ENCODE data around the gene WNT5A. TPM values are rescaled to one million over a fixed set of nuclear protein-coding genes. Genes with fewer than 3 reads are reported as not detected.

The WNT5A gene
- total and polyA plus RNA-seq, 5 experiments from 2014 or later: not detected

DNA sequence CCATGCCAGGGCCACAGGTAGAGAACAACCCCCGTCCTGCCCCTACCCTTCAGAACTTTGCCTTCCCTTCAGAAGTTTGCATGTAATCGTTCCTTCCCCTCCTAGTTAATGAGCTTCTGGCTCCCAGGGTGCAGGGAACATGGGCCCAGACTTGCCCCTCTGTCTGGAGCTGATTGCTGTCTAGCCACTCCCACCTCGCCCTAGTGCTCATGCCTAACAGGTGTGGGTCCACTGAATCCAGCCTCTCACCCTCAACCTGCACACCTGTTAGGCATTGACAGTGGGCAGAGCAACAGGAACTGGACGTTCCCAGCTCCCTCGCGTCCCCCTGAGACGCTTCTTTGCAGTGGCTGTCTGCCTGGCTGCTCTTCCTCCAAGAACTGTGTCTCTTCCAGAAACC is 40.3 kb downstream of the WNT5A start:
- no peak overlapping the region for H3K4me3 Mint-ChIP-seq
- no peaks in the 10 kb centered on the region for H3K4me1 Mint-ChIP-seq
- peaks cover 0 to 25% (median 15%) of the 10 kb centered on the region in 5 donors for H3K27me3 Mint-ChIP-seq
- no peak overlapping the region for H3K27ac Mint-ChIP-seq
- H3K36me3 Mint-ChIP-seq: no peaks in the 10 kb centered on the region
- H3K9me3 Mint-ChIP-seq: peaks cover 0 to 8% (median 0%) of the 10 kb centered on the region in 9 donors
- no peak for ATAC-seq
- POLR2A ChIA-PET: no interaction called here
- DNase-seq: no peak

DNA sequence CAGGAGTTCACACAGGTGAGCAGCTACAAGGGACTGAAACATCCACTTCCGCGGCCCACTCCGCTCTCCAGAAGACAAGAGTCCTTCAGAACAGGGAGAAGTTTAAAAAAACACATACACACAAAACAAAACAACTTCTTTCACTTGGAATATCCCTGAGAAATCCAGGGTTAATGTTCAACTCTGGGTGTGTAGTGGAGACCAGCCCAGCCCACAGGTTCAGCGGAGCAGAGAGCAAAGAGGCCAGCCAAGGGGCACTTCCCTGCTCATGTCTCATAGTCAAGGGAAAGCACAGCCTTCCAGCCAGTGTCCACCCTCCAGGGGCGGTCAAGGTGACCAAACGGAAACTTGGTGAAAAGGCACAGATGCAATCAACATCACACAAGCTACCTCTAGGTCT is 41.6 kb downstream of the WNT5A start:
- Mint-ChIP-seq H3K36me3 (no peaks in the 10 kb centered on the region), H3K4me3 (no peak overlapping the region), H3K27me3 (peaks cover 0 to 21% (median 15%) of the 10 kb centered on the region in 5 donors), H3K9me3 (peaks cover 0 to 8% (median 0%) of the 10 kb centered on the region in 9 donors), H3K27ac (no peak overlapping the region), H3K4me1 (no peaks in the 10 kb centered on the region)
- no peak for ATAC-seq
- no peak for DNase-seq
- POLR2A ChIA-PET: no interaction called here

DNA sequence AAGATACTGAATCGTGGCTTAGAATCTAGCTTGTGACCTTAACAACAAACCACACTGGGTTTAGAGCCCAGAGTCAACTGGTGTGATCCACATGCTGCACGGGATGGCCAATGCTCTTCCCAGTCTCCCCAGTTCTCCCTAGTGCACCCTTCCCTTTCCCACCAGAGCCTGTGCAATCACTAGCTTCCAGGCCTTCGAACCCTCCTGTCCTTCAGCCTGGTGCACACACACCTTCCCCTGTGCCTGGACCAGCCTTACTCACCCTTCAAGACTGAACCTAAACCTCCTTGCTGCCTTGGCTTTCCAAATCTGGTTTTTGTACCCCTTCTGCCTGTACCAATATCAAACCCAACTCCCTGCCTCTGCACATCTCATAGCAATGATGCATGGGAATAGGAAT is 43.8 kb downstream of the WNT5A start:
- Mint-ChIP-seq H3K27me3 (peaks cover 0 to 28% (median 12%) of the 10 kb centered on the region in 5 donors), H3K9me3 (peaks cover 0 to 8% (median 2%) of the 10 kb centered on the region in 9 donors), H3K4me3 (no peak overlapping the region), H3K27ac (no peak overlapping the region), H3K36me3 (no peaks in the 10 kb centered on the region), H3K4me1 (no peaks in the 10 kb centered on the region)
- POLR2A ChIA-PET: no interaction called here
- ATAC-seq (no peak), DNase-seq (no peak)

DNA sequence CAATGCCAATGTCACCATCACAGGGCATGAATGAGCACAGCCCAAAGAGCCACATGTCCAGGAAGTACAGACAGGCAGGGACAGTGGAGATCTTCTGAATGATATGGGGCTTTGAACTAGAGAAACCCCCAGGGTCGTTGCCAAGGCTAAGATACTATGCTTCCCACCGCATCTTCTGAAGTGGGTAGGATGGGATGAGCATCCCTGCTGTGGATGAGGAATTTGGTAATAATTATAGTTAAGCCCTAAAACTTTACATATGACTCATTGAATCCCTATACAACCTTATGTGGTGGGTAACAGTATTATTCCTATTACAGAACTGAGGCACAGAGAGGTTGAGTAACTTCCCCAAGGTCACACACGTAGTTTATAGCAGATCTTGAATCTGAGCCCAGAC is 44.2 kb downstream of the WNT5A start:
- H3K9me3 Mint-ChIP-seq: peaks cover 0 to 8% (median 2%) of the 10 kb centered on the region in 9 donors
- POLR2A ChIA-PET: no interaction called here
- no peaks in the 10 kb centered on the region for H3K36me3 Mint-ChIP-seq
- H3K27ac Mint-ChIP-seq: no peak overlapping the region
- peaks cover 0 to 27% (median 13%) of the 10 kb centered on the region in 5 donors for H3K27me3 Mint-ChIP-seq
- ATAC-seq: no peak
- no peak overlapping the region for H3K4me3 Mint-ChIP-seq
- no peak for DNase-seq
- H3K4me1 Mint-ChIP-seq: no peaks in the 10 kb centered on the region

DNA sequence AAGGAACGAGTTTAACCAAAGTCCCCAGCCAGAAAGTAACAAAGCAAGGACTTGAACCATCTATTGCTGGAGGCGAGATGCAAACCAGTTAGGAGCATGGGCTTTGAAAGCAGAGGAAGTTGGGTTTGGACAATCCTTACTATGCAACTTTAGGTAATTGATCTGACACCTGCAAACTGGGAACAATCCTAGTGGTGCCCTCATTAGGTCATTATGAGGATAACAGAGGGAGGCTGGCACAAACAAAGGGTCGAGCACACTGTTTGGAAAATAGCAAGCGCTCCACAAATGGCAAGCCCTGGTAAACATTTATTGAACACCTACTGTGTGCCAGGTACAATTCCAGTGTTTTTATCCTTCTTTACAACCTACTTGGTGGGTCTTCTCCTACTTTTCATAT is 45.6 kb downstream of the WNT5A start:
- peaks cover 0 to 6% (median 0%) of the 10 kb centered on the region in 9 donors for H3K9me3 Mint-ChIP-seq
- DNase-seq (no peak), ATAC-seq (no peak)
- peaks cover 0 to 18% (median 2%) of the 10 kb centered on the region in 5 donors for H3K27me3 Mint-ChIP-seq
- no peaks in the 10 kb centered on the region for H3K36me3 Mint-ChIP-seq
- H3K4me1 Mint-ChIP-seq: no peaks in the 10 kb centered on the region
- H3K4me3 Mint-ChIP-seq: no peak overlapping the region
- H3K27ac Mint-ChIP-seq: no peak overlapping the region
- POLR2A ChIA-PET: no interaction called here

DNA sequence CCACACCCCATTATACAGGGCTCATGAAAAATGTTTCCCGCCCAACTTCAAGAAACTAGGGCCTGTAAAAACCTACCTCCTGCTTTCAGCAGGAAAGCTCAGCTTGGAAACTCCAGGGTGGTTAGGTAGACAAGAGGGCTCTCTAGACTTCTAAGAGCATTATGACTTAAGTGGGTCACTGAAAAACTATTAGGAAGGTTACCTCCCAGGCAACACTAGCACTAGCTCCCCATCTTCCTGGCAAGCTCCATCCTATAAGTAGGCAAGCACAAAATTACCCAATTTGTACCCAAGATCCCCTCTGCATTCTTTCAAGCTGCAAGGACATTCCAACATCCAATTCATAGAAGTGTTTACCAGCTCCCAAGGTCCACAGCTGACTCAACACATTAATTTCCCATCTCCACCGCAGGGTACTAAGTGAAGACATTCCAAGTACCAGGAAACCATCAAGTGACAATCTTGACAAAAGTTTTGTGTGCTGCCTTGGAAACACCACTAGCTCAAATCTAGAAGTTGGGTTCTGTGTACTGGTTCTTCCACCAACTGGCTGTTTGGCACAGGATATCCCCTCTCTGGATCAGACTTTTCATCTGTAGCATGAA is 46.9 kb downstream of the WNT5A start:
- POLR2A ChIA-PET: no interaction called here

DNA sequence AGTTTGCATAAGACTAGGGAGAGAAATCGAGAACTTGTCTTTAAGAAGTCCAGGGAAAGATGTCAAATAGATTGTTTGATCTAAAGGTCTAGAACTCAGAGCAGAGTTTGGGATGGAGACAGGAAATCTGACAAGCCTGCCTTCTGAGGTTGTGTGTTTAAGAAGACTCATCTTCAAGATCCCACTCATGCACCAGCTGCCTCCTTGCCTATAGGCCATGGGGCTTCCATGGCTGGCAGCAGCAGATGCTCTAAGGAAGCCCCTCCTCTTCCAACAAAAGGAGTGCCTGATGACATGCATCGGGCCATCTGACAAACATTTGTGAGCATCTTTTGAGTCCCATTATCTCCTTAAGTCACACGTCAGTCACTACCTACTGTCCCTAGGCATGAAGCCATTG is 47.4 kb downstream of the WNT5A start:
- H3K27me3 Mint-ChIP-seq: peaks cover 0 to 8% (median 2%) of the 10 kb centered on the region in 5 donors
- POLR2A ChIA-PET: no interaction called here
- no peaks in the 10 kb centered on the region for H3K36me3 Mint-ChIP-seq
- H3K4me3 Mint-ChIP-seq: no peak overlapping the region
- no peak for DNase-seq
- H3K4me1 Mint-ChIP-seq: no peaks in the 10 kb centered on the region
- H3K27ac Mint-ChIP-seq: no peak overlapping the region
- ATAC-seq: no peak
- H3K9me3 Mint-ChIP-seq: peaks cover 0 to 4% (median 0%) of the 10 kb centered on the region in 9 donors

More for the DNA sequence above, 46.9 kb downstream of the WNT5A start:
- Mint-ChIP-seq H3K27ac (no peak overlapping the region), H3K4me1 (no peaks in the 10 kb centered on the region), H3K27me3 (peaks cover 0 to 13% (median 2%) of the 10 kb centered on the region in 5 donors), H3K9me3 (peaks cover 0 to 6% (median 0%) of the 10 kb centered on the region in 9 donors), H3K36me3 (no peaks in the 10 kb centered on the region), H3K4me3 (no peak overlapping the region)
- DNase-seq (no peak), ATAC-seq (no peak)

DNA sequence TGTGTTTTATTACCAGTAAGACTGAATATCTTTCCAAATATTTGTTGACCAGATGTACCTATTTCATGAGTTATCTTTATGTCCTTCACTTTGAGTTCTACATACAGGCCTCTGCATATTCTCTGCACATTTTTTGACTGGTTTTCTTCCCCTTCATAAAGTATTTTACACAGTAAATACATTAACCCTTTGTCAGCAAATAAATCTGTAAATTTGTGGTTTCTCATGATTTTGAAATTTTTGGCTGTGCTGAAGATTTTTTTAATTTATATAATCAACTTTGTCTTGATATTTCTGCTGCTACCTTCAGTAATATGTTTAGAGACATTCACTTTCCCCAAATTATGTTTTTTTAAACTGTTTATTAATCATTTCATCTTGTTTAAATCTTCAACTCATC is 50.5 kb downstream of the WNT5A start:
- H3K4me1 Mint-ChIP-seq: no peaks in the 10 kb centered on the region
- H3K27ac Mint-ChIP-seq: no peak overlapping the region
- H3K36me3 Mint-ChIP-seq: no peaks in the 10 kb centered on the region
- H3K4me3 Mint-ChIP-seq: no peak overlapping the region
- ATAC-seq (no peak), DNase-seq (no peak)
- H3K9me3 Mint-ChIP-seq: peaks cover 0 to 7% (median 0%) of the 10 kb centered on the region in 9 donors
- POLR2A ChIA-PET: no interaction called here
- H3K27me3 Mint-ChIP-seq: peaks cover 0 to 14% (median 2%) of the 10 kb centered on the region in 5 donors

DNA sequence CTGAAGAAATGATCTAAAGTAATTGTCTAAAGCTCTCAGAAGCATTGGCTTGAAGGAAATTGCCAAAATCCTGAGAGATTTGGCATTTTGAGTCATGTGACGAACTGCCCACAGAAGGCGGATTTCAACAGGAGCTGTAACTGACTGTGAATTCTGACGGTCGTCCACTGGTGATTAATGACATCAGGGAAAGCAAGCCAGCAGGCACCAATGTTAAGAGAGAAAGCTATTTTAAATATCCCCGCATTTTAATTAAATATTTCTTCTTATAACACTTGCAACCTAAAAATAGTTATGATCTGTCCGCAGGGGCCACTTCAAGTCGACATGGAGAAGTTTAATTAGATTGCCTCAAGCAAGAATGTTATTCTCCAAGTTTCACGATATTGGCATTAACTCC is 51.6 kb downstream of the WNT5A start:
- H3K4me3 Mint-ChIP-seq: no peak overlapping the region
- peaks cover 0 to 7% (median 0%) of the 10 kb centered on the region in 9 donors for H3K9me3 Mint-ChIP-seq
- POLR2A ChIA-PET: no interaction called here
- H3K36me3 Mint-ChIP-seq: no peaks in the 10 kb centered on the region
- ATAC-seq (no peak), DNase-seq (no peak)
- peaks cover 0 to 12% (median 2%) of the 10 kb centered on the region in 5 donors for H3K27me3 Mint-ChIP-seq
- no peak overlapping the region for H3K27ac Mint-ChIP-seq
- H3K4me1 Mint-ChIP-seq: no peaks in the 10 kb centered on the region

DNA sequence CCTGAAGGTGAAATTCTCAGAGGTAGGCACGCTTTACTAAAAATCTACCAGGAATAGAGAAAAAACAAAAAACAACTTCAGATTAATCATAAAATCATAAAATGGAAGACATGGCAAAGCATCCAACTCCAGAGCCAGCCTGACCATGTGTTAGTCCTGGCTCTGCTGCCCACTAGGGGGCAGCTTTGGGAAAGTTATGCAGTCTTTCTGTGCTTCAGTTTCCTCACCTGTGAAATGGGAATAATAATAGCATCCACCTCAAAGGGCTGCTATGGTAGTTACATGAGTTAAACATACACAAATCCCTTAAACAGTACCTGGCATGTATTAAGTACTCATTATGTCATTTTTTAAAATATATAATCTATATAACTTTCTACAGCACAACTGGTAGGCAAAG is 52.3 kb downstream of the WNT5A start:
- no peak for DNase-seq
- H3K27ac Mint-ChIP-seq: no peak overlapping the region
- POLR2A ChIA-PET: no interaction called here
- no peak for ATAC-seq
- no peak overlapping the region for H3K4me3 Mint-ChIP-seq
- no peaks in the 10 kb centered on the region for H3K4me1 Mint-ChIP-seq
- peaks cover 0 to 10% (median 2%) of the 10 kb centered on the region in 5 donors for H3K27me3 Mint-ChIP-seq
- peaks cover 0 to 4% (median 0%) of the 10 kb centered on the region in 9 donors for H3K9me3 Mint-ChIP-seq
- no peaks in the 10 kb centered on the region for H3K36me3 Mint-ChIP-seq

DNA sequence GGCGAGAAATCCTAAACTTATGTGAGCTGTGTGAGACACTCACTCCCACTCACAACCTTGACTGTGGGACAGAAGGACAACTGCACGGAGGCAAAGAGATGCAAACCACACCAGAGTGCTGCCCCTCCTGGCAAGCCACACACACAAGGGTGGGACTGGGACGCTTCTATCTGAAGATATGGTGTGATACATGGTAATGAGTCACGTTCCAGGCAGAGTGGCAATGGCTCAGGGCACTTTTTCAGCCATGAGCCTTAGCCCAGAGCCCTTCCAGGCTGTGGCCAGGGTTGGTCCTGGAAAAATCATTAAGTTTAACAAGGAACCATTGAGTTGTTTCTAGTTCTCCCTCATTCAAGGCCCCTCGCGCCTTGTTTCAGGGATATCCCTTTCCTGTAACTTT is 56.1 kb downstream of the WNT5A start:
- Mint-ChIP-seq H3K27ac (no peak overlapping the region), H3K27me3 (peaks cover 0 to 11% (median 2%) of the 10 kb centered on the region in 5 donors), H3K4me3 (no peak overlapping the region), H3K9me3 (peaks cover 0 to 8% (median 0%) of the 10 kb centered on the region in 9 donors), H3K36me3 (peaks cover 0 to 4% (median 0%) of the 10 kb centered on the region in 3 donors), H3K4me1 (no peaks in the 10 kb centered on the region)
- no peak for ATAC-seq
- DNase-seq: no peak
- POLR2A ChIA-PET: no interaction called here

DNA sequence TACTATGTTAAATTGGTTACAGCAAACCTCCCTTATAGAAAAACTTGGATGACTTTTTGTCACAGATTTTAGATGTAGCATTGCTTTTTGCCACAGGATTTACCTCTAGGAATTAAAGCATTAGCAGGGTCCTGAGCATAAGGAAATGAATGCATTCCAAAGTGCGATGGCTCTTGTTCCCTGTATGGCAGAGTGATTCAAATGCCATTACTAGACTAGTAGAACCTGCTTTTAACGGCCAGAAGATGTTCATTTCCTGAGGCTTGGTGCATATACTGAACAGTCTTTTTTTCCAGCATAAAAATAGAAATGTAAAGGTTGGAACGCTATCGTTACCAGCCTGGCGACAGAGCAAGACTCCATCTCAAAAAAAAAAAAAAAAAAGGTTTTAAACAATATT is 59.4 kb downstream of the WNT5A start:
- ATAC-seq (no peak), DNase-seq (no peak)
- Mint-ChIP-seq H3K4me3 (no peak overlapping the region), H3K4me1 (no peaks in the 10 kb centered on the region), H3K36me3 (peaks cover 0 to 4% (median 0%) of the 10 kb centered on the region in 3 donors), H3K9me3 (peaks cover 0 to 9% (median 3%) of the 10 kb centered on the region in 9 donors), H3K27me3 (peaks cover 0 to 6% (median 2%) of the 10 kb centered on the region in 5 donors), H3K27ac (no peak overlapping the region)
- POLR2A ChIA-PET: no interaction called here

DNA sequence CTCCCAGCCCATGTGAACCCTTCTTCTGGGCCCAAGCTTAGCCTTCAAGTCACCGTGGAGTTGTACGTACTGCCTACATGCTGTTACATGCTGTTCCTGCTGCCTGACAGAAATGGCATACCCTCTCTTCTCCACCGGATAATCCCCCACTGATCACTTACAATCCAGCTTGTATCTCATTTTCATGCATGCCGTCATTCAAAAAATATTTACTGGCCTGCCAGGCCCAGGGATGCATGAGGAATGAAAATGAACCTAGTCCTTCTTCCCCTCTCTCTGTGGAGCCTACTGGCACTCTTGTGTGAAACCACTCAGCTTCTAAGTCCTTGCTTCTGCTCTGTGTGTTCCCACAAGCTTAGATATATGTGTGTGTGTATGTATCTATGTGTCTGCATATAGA is 60.6 kb downstream of the WNT5A start:
- Mint-ChIP-seq H3K9me3 (peaks cover 0 to 13% (median 3%) of the 10 kb centered on the region in 9 donors), H3K27me3 (peaks cover 0 to 6% (median 2%) of the 10 kb centered on the region in 5 donors), H3K36me3 (peaks cover 0 to 4% (median 0%) of the 10 kb centered on the region in 3 donors), H3K4me3 (no peak overlapping the region), H3K27ac (no peak overlapping the region), H3K4me1 (no peaks in the 10 kb centered on the region)
- no peak for ATAC-seq
- DNase-seq: no peak
- POLR2A ChIA-PET: no interaction called here

DNA sequence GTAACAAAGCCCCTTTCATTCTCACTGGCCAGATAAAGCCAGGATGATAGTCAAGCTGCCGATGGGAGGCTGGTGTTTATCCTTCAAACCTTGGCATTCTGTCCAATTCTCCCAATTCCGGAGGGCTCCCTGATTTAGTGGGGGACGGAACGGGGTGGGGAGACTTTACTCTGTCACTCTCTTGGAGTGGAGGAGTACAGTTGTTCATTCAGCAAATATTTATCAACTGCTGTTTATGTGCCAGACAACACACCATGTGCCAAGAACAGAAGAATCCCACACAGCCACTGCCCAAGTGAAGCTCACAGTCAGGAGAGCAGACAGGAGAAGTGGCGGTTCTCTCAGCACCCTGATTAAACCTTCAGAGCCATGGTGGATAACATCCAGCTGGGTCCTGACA is 63.3 kb downstream of the WNT5A start:
- POLR2A ChIA-PET: no interaction called here
- Mint-ChIP-seq H3K36me3 (peaks cover 0 to 4% (median 0%) of the 10 kb centered on the region in 3 donors), H3K9me3 (peaks cover 0 to 26% (median 9%) of the 10 kb centered on the region in 9 donors), H3K27me3 (peaks cover 0 to 6% (median 2%) of the 10 kb centered on the region in 5 donors), H3K4me1 (no peaks in the 10 kb centered on the region), H3K27ac (no peak overlapping the region), H3K4me3 (no peak overlapping the region)
- ATAC-seq (no peak), DNase-seq (no peak)

All from naive thymus-derived CD8-positive, alpha-beta T cell (primary cell).